SK-N-MC (cell line): ENCODE data around the gene FKBP6.
"Not testable (repeated sequence)": the region's sequence is repeated elsewhere in the genome, so short reads cannot be mapped to it uniquely, and the experiment has no call there.

ENCODE experiments used
- DNase-seq: peaks from one replicate; pipeline ENCODE4 v3.0.0-alpha.2; 2011; ENCODE audit warnings: low read depth, low spot score
- H3K27ac ChIP-seq: fragments of 200-600 bp; sonication (generic); 2 replicates; pipeline ENCODE4 v1.5.1; 2016; ENCODE audit warnings: mixed run types
- H3K36me3 ChIP-seq: fragments of 200-600 bp; sonication (generic); 2 replicates; pipeline ENCODE4 v1.6.1; 2017; ENCODE audit warnings: antibody characterized with exemption, low read length, mixed read lengths; ENCODE audit not compliant: insufficient read depth
- H3K4me3 ChIP-seq: fragments of 200-600 bp; sonication (generic); 2 replicates; pipeline ENCODE4 v1.5.1; 2016
- H3K9ac ChIP-seq: fragments of 200-600 bp; sonication (generic); 2 replicates; pipeline ENCODE4 v1.8.0; 2017; ENCODE audit warnings: mixed run types, mixed read lengths; ENCODE audit not compliant: insufficient read length
- H3K9me3 ChIP-seq: fragments of 200-600 bp; sonication (generic); 2 replicates; pipeline ENCODE4 v1.6.1; 2017; ENCODE audit warnings: low read depth, mild to moderate bottlenecking, antibody characterized with exemption, low read length, moderate library complexity, mixed read lengths
- EZH2 ChIP-seq: fragments of 200-600 bp; sonication (generic); IDR thresholded peaks from one replicate; pipeline ENCODE4 v1.6.1; 2017; ENCODE audit warnings: antibody characterized with exemption
- FOXP2 ChIP-seq: optimal IDR thresholded peaks from 2 replicates; pipeline ENCODE3; 2011; ENCODE audit warnings: mild to moderate bottlenecking, moderate library complexity; ENCODE audit not compliant: insufficient read depth; ENCODE audit errors: extremely low read length, control extremely low read depth
- POLR2AphosphoS5 ChIP-seq: IDR thresholded peaks from 2 replicates; pipeline ENCODE4 v1.6.1; 2012; ENCODE audit warnings: mild to moderate bottlenecking, low read depth, low read length, borderline replicate concordance

Gene FKBP6

GRCh38 chr7:73364006-73364728 is 36.2 kb downstream of the FKBP6 start:
- Histone ChIP-seq H3K4me3 (peak overlapping the region; percentile 22; the same call in 1 of the 2 replicates), H3K9ac (no peak overlapping the region), H3K27ac (no peak overlapping the region), H3K36me3 (no peaks in the 10 kb centered on the region), H3K9me3 (no peaks in the 10 kb centered on the region)
- TF ChIP-seq FOXP2 (no peak), EZH2 (no peak), POLR2AphosphoS5 (no peak)
- no peak for DNase-seq

- TF ChIP-seq FOXP2 = no peak
- Histone ChIP-seq H3K4me3 (no peak overlapping the region), H3K9ac (no peak overlapping the region), H3K9me3 (no peaks in the 10 kb centered on the region), H3K27ac (no peak overlapping the region), H3K36me3 (no peaks in the 10 kb centered on the region)
- DNase-seq = no peak
Observed at GRCh38 chr7:73366127-73366526, 38.2 kb downstream of the FKBP6 start.

GRCh38 chr7:73366990-73367389 is 39.0 kb downstream of the FKBP6 start:
- Histone ChIP-seq H3K36me3 (no peaks in the 10 kb centered on the region), H3K4me3 (no peak overlapping the region), H3K9ac (no peak overlapping the region), H3K9me3 (no peaks in the 10 kb centered on the region), H3K27ac (no peak overlapping the region)
- TF ChIP-seq EZH2 = no peak
- no peak for DNase-seq

- no peak overlapping the region for H3K9ac ChIP-seq
- no peak overlapping the region for H3K4me3 ChIP-seq
- H3K9me3 ChIP-seq = no peaks in the 10 kb centered on the region
- no peak overlapping the region for H3K27ac ChIP-seq
- DNase-seq = no peak
- H3K36me3 ChIP-seq = no peaks in the 10 kb centered on the region
- TF ChIP-seq EZH2 (no peak), POLR2AphosphoS5 (no peak), FOXP2 (no peak)
Observed at GRCh38 chr7:73369009-73369408, 41.0 kb downstream of the FKBP6 start.

- no peak overlapping the region for H3K27ac ChIP-seq
- DNase-seq = no peak
- TF ChIP-seq POLR2AphosphoS5 (no peak), EZH2 (no peak), FOXP2 (no peak)
Observed at GRCh38 chr7:73369622-73370021, 41.7 kb downstream of the FKBP6 start.

GRCh38 chr7:73373741-73374140 is 45.8 kb downstream of the FKBP6 start:
- no peak for TF ChIP-seq FOXP2
- Histone ChIP-seq H3K9ac (no peak overlapping the region), H3K9me3 (no peaks in the 10 kb centered on the region), H3K36me3 (no peaks in the 10 kb centered on the region), H3K27ac (no peak overlapping the region), H3K4me3 (no peak overlapping the region)
- DNase-seq = no peak

More at GRCh38 chr7:73369622-73370021, 41.7 kb downstream of the FKBP6 start:
- Histone ChIP-seq H3K9me3 (no peaks in the 10 kb centered on the region), H3K9ac (no peak overlapping the region), H3K36me3 (no peaks in the 10 kb centered on the region), H3K4me3 (no peak overlapping the region)

GRCh38 chr7:73376262-73376661 is 48.3 kb downstream of the FKBP6 start:
- not testable (repeated sequence) for H3K27ac ChIP-seq, H3K9ac ChIP-seq, H3K4me3 ChIP-seq, H3K36me3 ChIP-seq, DNase-seq, H3K9me3 ChIP-seq

GRCh38 chr7:73376671-73377412 is 48.9 kb downstream of the FKBP6 start:
- no peak overlapping the region for H3K9ac ChIP-seq
- H3K4me3 ChIP-seq = no peak overlapping the region
- TF ChIP-seq POLR2AphosphoS5 (no peak), EZH2 (no peak), FOXP2 (no peak)
- H3K9me3 ChIP-seq = no peaks in the 10 kb centered on the region
- no peak overlapping the region for H3K27ac ChIP-seq
- DNase-seq = no peak
- no peaks in the 10 kb centered on the region for H3K36me3 ChIP-seq

DNA sequence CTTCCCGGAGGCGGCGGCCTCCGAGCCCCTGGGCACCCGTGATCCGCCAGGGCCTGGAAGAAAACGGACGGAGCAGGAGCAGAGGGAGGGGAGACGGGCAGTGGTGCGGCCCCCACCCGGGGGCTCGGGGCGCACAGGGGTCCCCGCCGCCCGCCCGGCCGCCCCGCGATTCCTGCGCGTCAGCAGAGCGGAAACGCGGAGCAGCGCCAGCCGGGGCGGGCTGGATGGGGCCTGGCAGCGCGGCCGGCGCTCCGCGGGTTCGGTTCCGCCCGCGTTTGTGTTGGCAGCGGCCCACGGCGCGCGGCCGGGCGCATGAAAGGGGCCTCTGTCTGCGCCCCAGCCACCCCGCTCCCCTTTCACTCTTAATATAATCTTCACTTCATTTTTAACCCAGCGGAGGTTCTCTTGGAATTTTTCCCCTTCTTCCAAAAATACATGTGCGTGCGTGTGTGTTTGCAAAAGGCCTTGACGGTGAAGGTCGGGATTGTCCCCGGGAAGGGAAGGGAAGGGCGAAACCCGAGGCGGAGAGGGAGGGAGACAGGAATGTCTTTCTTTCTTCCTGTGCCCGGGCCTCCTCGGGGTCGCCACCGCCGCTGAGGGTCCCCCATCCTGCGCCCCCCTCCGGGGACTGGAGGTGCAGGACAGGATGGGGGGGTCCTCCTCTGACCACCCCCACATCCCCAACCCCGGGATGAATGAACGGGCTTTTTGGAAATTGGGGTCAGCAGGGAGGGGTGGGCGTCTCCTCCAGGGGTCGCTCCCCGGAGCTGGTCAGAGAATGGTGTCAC is 49.6 kb downstream of the FKBP6 start:
- not testable (repeated sequence) for H3K9ac ChIP-seq, H3K27ac ChIP-seq, H3K9me3 ChIP-seq, DNase-seq, H3K36me3 ChIP-seq, H3K4me3 ChIP-seq
